GM12872 (cell line): Measurements from ENCODE around the gene TMEM178A.

Experiments used
- CTCF ChIP-seq: IDR thresholded peaks from 3 replicates; pipeline ENCODE4 v1.5.1; 2011; ENCODE audit warnings: low read depth, mild to moderate bottlenecking, low read length, moderate library complexity; ENCODE audit not compliant: insufficient read depth

TMEM178A gene

GRCh38 chr2:39647104-39647765 lies 18.5 kb upstream of the TMEM178A start:
- TF ChIP-seq CTCF: no peak

- no peak for TF ChIP-seq CTCF
These were observed 17.1 kb upstream of the TMEM178A start for GRCh38 chr2:39648580-39648979.

- TF ChIP-seq CTCF: no peak
These were observed 16.2 kb upstream of the TMEM178A start for GRCh38 chr2:39649511-39649910.

GRCh38 chr2:39650468-39650867 lies 15.2 kb upstream of the TMEM178A start:
- TF ChIP-seq CTCF: no peak

GRCh38 chr2:39657287-39657937 lies 8.3 kb upstream of the TMEM178A start:
- no peak for TF ChIP-seq CTCF

- TF ChIP-seq CTCF: no peak
These were observed 7.3 kb upstream of the TMEM178A start for GRCh38 chr2:39658371-39658770.

- TF ChIP-seq CTCF: no peak
These were observed 5.7 kb upstream of the TMEM178A start for GRCh38 chr2:39659765-39660611.
